NCI-H82 (cell line): Measurements from ENCODE around the gene CALU.

ENCODE experiments used
- DNase-seq: peaks from one replicate; lab custom pipeline; 2025; lab: John Stamatoyannopoulos, UW

CALU gene

GRCh38 chr7:128811631-128812430 is 72.7 kb downstream of the CALU start:
- no peak for DNase-seq

DNA sequence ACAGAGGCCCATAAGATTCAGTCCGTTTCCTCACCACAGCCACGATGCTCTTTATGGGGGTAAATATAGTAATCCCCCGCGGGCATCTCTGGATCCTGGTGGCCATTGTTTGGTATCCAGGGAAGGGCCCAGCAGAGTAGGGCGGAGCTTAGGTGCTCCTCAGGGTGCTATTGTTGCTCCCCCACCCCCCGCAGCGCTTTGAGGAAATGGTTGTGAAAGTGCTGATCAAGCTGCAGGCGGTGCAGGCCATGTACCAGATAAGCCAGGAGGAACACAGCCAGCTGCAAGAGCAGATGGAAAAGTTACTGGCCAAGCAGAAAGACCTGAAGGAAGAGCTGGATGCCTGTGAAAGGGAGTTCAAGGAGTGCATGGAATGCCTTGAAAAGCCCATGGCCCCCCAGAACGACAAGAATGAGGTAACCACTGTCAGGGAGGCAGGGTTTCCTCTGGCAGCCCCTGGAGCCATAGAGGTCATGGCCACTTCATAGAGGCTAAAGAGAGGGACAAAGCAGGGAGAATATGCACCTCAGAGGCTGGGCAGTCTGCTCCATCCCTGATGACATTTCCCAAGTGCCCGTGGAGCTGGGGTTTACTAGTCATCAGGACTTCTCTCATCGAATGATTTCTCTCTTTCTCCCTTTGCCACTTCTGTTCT is 73.5 kb downstream of the CALU start:
- DNase-seq, result no peak

GRCh38 chr7:128814499-128814898 is 75.3 kb downstream of the CALU start:
- peak; percentile 28 for DNase-seq

GRCh38 chr7:128815289-128815942 is 76.3 kb downstream of the CALU start:
- no peak for DNase-seq

DNA sequence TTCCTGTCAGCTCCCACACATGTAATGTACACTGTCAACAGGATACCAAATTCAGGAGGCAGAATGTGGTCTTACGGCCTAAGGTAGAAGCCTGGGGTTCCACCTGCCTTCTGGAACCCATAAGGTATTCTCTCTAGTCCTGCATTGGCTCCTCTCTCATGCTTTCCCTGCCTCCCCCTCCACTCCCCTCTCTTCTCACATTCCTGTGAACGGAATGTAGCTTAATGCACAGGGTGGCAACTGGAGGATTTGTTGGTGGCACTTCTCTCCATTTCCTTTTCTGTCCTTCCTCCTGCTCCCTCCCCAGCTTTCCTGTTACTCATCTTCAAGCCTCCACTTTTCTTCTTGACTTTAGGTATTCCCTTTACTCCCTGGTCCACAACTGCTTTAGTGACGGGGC is 79.5 kb downstream of the CALU start:
- DNase-seq, result no peak
